Osteoblast (primary cell): ENCODE measurements around the gene NT5C2. TPM values are rescaled to one million over a fixed set of nuclear protein-coding genes. Genes with fewer than 3 reads are reported as not detected.

ENCODE experiments used
- DNase-seq: peaks from one replicate; pipeline ENCODE4 v3.0.0; 2011; ENCODE audit warnings: low spot score, mixed read lengths; ENCODE audit not compliant: insufficient read length; ENCODE audit errors: missing footprints
- H2AFZ ChIP-seq: 2 replicates; pipeline ENCODE4 v1.6.0; 2011; ENCODE audit warnings: mild to moderate bottlenecking, low read length
- H3K27ac ChIP-seq: 2 replicates; pipeline ENCODE4 v1.5.1; 2011; ENCODE audit warnings: mild to moderate bottlenecking, low read depth, low read length, moderate library complexity
- H3K27me3 ChIP-seq: 2 replicates; pipeline ENCODE4 v1.6.0; 2012; ENCODE audit warnings: mild to moderate bottlenecking, control low read depth, inconsistent platforms, low read length, moderate library complexity; ENCODE audit not compliant: insufficient read depth
- H3K36me3 ChIP-seq: 2 replicates; pipeline ENCODE4 v1.5.1; 2011; ENCODE audit warnings: mild to moderate bottlenecking, low read length, control low read depth, moderate library complexity; ENCODE audit not compliant: insufficient read depth
- H3K4me1 ChIP-seq: 2 replicates; pipeline ENCODE4 v1.5.1; 2011; ENCODE audit warnings: mild to moderate bottlenecking, low read length, control low read depth, moderate library complexity; ENCODE audit not compliant: insufficient read depth
- H3K4me2 ChIP-seq: 2 replicates; pipeline ENCODE4 v1.6.0; 2011; ENCODE audit warnings: mild to moderate bottlenecking, low read length; ENCODE audit not compliant: insufficient read depth
- H3K4me3 ChIP-seq: fragments of 200-600 bp; sonication (generic); 3 replicates; pipeline ENCODE4 v1.5.1; 2012; ENCODE audit warnings: mild to moderate bottlenecking, low read length, inconsistent platforms; ENCODE audit not compliant: insufficient read depth
- H3K79me2 ChIP-seq: 2 replicates; pipeline ENCODE4 v1.6.0; 2012; ENCODE audit warnings: mild to moderate bottlenecking, low read length, control low read depth, inconsistent platforms; ENCODE audit not compliant: insufficient read depth
- H3K9me3 ChIP-seq: 2 replicates; pipeline ENCODE4 v1.5.1; 2011; ENCODE audit warnings: low read depth, low read length, control low read depth
- H4K20me1 ChIP-seq: 2 replicates; pipeline ENCODE4 v1.6.0; 2012; ENCODE audit warnings: mild to moderate bottlenecking, low read length, control low read depth; ENCODE audit not compliant: insufficient read depth
- total RNA-seq: library from RNA; depleted of rRNA; stranded (reverse); fragments of >200 nt; gene quantifications from 2 replicates; pipeline ENCODE4 v1.2.3, GENCODE V29; 2012
- TF ChIP-seq, protein P1 (sequence below): IDR thresholded peaks from 2 replicates; pipeline ENCODE4 v1.5.1; 2011; ENCODE audit warnings: mild to moderate bottlenecking, low read depth, low read length, moderate library complexity; ENCODE audit errors: extremely low read depth

Gene NT5C2
- total RNA-seq, 1 donor = 94.1 TPM

DNA sequence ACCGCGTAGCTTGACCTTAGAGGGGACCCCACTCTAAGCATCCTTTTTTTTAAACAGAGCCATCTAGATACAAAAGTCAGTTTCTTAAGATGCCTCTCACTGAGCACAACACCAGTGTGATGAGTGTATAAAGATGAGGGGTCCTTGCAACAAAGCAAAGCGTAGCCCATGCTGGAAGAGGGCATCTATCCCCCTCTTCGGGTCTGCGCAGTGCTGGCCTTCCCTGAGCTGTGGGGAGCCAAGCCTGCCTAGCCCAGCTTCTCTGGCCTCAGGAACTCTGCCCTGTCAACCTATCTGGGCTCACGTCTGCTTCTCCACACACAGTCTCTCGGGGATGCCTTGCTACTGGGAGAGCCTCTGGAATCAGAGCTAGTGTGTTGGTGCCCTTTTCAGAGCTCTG is 114.0 kb downstream of the NT5C2 start:
- H3K27ac ChIP-seq = no peak overlapping the region
- no peak overlapping the region for H2AFZ ChIP-seq
- H3K36me3 ChIP-seq = peaks cover 7% of the 10 kb centered on the region
- H4K20me1 ChIP-seq = no peaks in the 10 kb centered on the region
- TF ChIP-seq, protein P1, sequence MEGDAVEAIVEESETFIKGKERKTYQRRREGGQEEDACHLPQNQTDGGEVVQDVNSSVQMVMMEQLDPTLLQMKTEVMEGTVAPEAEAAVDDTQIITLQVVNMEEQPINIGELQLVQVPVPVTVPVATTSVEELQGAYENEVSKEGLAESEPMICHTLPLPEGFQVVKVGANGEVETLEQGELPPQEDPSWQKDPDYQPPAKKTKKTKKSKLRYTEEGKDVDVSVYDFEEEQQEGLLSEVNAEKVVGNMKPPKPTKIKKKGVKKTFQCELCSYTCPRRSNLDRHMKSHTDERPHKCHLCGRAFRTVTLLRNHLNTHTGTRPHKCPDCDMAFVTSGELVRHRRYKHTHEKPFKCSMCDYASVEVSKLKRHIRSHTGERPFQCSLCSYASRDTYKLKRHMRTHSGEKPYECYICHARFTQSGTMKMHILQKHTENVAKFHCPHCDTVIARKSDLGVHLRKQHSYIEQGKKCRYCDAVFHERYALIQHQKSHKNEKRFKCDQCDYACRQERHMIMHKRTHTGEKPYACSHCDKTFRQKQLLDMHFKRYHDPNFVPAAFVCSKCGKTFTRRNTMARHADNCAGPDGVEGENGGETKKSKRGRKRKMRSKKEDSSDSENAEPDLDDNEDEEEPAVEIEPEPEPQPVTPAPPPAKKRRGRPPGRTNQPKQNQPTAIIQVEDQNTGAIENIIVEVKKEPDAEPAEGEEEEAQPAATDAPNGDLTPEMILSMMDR = no peak
- H3K4me1 ChIP-seq = no peaks in the 10 kb centered on the region
- H3K4me3 ChIP-seq = no peak overlapping the region
- H3K27me3 ChIP-seq = no peaks in the 10 kb centered on the region
- no peaks in the 10 kb centered on the region for H3K9me3 ChIP-seq
- DNase-seq = no peak
- no peaks in the 10 kb centered on the region for H3K79me2 ChIP-seq
- H3K4me2 ChIP-seq = no peak overlapping the region

DNA sequence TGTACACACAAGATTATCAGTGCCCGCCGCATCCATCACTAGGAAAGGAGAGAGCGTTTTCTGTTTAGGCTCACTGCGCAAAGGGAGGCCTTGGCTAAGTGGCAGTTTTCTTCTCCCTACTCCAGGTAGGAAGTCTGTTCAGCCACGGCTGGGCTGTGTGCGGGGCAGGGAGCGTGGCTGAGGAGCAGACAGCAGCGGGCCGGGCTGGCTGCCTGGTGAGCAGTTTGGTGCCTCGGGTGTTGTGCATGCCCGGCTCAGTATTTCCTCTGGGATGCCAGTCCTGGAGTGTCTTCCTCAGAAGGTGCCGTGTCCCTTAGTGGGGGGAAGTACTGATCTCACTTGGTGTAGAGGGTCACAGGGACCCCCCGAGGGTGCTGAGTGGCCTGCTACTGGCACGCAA is 114.4 kb downstream of the NT5C2 start:
- Histone ChIP-seq H3K27ac (no peak overlapping the region), H3K4me1 (no peaks in the 10 kb centered on the region), H3K79me2 (no peaks in the 10 kb centered on the region), H2AFZ (no peak overlapping the region), H3K4me2 (no peak overlapping the region), H3K9me3 (no peaks in the 10 kb centered on the region), H4K20me1 (no peaks in the 10 kb centered on the region), H3K4me3 (no peak overlapping the region), H3K36me3 (peaks cover 2% of the 10 kb centered on the region), H3K27me3 (no peaks in the 10 kb centered on the region)
- DNase-seq = peak; percentile 77
- TF ChIP-seq, protein P1 = no peak

DNA sequence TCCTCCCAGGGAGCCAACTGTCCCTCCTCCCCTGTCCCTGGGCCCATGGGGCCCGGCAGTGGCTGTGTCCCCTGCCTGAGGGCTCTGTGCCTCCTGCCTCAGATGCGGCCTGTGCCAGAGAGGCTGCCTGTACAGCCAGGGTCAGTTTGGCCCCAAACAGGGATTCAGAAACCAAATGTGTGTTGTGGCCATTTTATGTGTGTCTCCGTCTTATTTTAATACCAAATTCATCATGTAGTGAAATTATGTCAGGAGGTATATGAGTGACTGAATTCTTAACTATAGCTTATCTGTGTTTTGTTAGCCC is 114.8 kb downstream of the NT5C2 start:
- H3K36me3 ChIP-seq = no peaks in the 10 kb centered on the region
- TF ChIP-seq, protein P1 = no peak

DNA sequence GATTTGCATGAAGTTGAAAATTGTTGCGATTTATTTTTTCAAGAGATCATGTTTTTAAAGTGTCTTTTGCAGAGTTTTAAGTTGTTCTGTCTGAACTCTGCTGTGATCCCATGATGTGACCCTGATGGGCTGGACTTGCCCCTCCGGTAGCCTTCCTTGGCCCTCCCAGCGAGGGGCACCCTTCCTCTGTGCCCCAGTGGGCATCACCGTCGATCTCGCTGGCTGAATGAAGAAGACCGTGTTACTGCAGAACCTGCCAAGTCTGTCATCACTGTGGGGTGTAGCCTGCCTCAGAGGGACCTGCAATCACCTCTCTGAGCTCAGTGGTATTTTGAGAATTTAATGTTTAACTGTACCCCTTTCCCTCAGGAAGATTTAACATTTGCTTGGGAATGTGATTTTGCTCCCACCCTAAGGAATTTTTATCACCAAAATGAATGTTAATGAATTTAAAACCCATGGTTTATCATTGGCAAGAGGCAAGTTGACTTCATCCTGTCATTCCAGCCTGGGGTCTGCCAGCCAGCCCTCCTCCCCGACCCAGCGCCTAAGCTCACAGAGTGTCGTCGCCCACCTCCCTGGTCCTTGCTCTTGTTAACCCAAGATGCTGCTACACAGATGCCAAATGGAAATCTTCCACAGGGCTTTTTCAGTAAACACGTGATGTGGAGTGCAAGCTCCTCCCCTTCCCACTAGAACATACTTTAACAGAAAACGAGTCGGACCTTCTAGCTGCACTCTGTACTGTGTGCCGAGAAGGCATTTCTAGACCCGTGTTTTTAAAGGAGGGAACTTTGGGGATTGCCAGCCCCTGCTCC is 115.4 kb downstream of the NT5C2 start:
- no peak overlapping the region for H3K4me3 ChIP-seq
- no peaks in the 10 kb centered on the region for H3K36me3 ChIP-seq
- H3K27ac ChIP-seq = no peak overlapping the region
- H3K9me3 ChIP-seq = no peaks in the 10 kb centered on the region
- H3K79me2 ChIP-seq = no peaks in the 10 kb centered on the region
- H3K4me1 ChIP-seq = no peaks in the 10 kb centered on the region
- no peaks in the 10 kb centered on the region for H3K27me3 ChIP-seq
- TF ChIP-seq, protein P1 = no peak
- no peak overlapping the region for H2AFZ ChIP-seq
- H4K20me1 ChIP-seq = no peaks in the 10 kb centered on the region
- DNase-seq = peak; percentile 45
- H3K4me2 ChIP-seq = no peak overlapping the region

More for the DNA sequence above, 114.8 kb downstream of the NT5C2 start:
- Histone ChIP-seq H4K20me1 (no peaks in the 10 kb centered on the region), H3K9me3 (no peaks in the 10 kb centered on the region), H3K27ac (no peak overlapping the region), H3K4me1 (no peaks in the 10 kb centered on the region), H3K4me2 (no peak overlapping the region), H2AFZ (no peak overlapping the region), H3K27me3 (no peaks in the 10 kb centered on the region), H3K79me2 (no peaks in the 10 kb centered on the region), H3K4me3 (no peak overlapping the region)
- DNase-seq = peak; percentile 45
